Measurements from ENCODE around the gene RAB21.

DNA sequence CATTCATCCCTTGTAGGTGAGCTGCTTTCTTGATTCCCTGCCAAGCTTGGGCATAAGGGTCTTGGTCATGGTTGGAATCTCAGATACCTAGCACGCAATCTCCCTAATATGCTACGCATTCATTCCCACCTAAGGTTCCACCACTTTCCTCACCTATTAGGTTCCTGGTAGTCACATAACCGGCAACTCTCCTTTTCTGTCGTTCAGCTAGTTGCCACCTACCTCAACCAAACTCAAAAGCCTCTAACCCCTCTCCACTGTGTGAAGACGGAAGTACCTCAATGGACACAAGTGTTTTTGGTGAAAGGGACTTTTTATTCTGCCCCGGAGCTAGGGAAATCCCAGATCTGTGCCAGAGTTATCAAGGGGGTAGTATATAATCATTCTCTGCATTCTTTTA, 83.6 kb downstream of the RAB21 start:
- no peak for TF ChIP-seq ZNF263 (CRISPR knock-in tag; IDR thresholded peaks at IDR 0.05)
- TF ChIP-seq NR2F6 (IDR thresholded peaks at IDR 0.05): no peak
- TF ChIP-seq NR2F6 (CRISPR knock-in tag; IDR thresholded peaks at IDR 0.05): no peak
- TF ChIP-seq HDAC2 (CRISPR knock-in tag; IDR thresholded peaks at IDR 0.05): no peak
- TF ChIP-seq CEBPB (IDR thresholded peaks at IDR 0.05; ENCODE audit: borderline replicate concordance, low read depth, low read length): no peak

All from HepG2 (cell line).